ENCODE results near the gene BBS7.

Gene BBS7, protein sequence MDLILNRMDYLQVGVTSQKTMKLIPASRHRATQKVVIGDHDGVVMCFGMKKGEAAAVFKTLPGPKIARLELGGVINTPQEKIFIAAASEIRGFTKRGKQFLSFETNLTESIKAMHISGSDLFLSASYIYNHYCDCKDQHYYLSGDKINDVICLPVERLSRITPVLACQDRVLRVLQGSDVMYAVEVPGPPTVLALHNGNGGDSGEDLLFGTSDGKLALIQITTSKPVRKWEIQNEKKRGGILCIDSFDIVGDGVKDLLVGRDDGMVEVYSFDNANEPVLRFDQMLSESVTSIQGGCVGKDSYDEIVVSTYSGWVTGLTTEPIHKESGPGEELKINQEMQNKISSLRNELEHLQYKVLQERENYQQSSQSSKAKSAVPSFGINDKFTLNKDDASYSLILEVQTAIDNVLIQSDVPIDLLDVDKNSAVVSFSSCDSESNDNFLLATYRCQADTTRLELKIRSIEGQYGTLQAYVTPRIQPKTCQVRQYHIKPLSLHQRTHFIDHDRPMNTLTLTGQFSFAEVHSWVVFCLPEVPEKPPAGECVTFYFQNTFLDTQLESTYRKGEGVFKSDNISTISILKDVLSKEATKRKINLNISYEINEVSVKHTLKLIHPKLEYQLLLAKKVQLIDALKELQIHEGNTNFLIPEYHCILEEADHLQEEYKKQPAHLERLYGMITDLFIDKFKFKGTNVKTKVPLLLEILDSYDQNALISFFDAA

DNA sequence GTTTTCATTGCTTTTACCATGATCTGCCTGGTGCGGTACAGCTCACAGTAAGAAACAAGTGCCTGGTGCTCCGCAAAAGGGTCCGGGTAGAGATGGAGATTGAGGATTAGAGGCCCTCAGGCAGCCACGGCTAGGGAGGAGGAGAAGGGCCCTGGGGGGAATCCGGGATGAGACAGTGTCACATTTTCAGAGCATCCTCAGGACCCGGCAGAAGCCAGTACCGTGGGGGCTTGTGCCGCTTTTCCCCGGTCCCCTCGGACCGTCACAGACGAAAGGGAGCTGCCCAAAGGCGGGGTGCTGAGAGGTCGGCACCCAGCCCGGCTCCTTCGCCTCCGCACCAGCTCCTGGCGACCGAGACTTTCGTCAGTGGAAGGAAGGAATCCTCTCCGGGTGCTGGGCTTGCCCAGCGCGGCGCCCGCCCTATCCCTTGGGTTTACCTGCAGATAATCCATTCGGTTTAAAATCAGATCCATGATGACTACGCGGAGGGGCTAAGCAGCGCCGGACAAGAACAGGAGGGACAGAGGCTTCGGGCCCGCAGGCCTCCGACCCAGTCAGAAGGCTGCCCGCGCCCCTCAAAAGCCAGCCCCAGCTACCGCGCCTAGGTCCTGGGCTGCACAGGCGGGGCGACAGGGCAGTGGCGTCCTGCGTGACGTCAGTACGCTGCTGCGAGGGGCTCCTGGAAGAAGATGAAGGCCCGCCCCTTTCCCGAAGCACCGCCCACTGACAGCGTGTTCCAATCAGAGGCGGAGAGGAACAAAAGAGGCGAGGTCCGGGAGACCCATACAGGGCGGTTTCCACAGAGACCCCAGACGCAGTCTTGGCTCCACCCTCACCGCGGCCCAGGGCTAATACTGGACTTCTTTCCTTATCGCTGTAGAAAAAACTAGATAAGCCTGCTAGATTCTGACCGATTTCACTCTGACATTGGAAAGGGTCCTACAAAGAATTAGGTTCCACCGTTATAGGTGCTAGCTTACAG lies at the start of gene BBS7:
Gene BBS7 (minus strand): TSS at position 634 of the 982 bp plus-strand sequence. CDS start 161 bp downstream, at position 473.
- peak; percentile 99 for DNase-seq

DNA sequence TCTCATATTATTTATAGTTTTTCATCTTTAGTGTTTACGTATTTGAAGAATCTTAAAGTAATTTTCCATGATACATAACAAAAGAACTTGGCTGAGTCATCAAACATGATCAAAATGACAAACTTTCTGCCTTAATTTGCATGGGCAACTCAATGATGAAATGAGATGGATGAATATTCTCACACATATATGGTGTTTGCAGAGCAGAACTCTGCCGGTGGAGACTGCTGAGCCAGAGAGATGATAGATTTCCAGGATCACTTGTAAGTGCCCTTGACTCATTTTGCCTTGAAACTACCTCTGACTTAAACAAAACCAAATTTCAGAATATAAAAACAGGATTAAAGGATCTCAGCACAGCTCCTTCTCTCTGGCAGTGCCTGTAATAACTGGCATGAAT lies 43.4 kb upstream of the BBS7 start:
- DNase-seq, result peak; percentile 21

DNA sequence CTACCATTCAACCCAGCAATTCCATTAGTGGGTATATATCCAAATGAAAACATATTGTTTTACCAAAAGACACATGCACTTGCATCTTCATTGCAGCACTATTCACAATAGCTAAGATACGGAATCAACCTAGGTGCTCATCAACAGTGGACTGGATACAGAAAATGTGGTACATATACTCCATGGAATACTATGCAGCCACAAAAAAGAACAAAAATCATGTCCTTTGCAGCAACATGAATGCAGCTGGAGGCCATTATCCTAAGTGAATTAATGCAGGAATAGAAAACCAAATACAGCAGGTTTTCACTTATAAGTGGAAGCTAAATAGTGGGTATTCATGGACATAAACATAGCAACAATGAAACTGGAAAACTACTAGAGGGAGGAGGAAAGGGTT lies 38.1 kb upstream of the BBS7 start:
- DNase-seq, result no peak

DNA sequence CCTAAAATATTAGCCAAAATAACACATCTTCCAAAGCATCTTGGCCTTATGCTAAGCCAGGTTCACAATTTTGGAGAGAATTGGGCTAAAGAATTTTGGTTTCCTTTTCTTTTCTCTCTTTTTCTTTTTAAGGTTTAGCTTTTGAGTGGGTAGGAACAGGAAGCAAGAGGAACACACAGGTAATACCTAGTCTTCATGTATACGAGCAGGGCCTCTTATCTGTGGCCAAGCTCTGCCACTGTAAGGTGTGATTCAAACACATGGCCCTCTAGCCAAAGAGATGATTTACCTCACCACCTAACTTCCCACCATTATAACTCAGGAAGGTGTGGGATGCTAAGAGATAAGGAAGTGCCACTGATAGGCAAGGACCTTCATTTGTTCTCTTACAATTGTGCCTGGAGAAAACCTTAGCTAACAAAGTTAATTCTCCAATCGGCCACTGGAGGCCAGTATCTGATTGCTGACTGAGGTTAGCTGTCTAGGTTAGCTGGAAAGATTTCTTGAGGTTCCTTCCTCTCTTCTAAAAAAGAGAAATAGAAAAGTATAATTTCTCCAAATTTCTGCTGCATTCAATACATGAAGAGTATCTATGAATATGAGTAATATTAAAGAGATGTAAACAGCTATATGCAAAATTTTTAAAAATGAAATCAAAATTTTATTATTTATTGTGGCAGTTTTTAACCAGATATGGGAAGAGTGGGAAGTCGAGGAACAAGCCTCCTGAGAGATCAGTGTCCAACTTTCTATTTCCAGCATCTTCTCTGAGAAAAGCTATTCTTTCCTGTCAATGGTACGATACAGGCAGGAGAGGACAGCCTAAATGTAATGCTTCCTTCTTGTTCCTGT lies 30.1 kb upstream of the BBS7 start:
- DNase-seq, result peak; percentile 66

DNA sequence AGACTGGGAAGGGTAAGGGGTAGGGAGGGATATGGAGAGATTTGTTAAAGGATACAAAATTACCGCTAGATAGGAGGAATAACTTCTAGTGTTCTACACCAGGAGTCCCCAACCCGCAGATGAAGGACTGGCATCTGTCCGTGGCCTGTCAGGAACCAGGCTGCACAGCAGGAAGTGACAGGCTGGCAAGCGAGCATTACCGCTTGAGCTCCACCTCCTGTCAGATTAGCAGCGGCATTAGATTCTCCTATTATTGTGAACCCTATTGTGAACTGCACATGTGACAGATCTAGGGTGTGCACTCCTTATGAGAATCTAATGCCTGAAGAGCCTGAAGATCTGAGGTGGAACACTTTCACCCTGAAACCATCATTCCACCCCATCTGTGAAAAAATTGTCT lies 27.9 kb upstream of the BBS7 start:
- DNase-seq, result peak; percentile 19

DNA sequence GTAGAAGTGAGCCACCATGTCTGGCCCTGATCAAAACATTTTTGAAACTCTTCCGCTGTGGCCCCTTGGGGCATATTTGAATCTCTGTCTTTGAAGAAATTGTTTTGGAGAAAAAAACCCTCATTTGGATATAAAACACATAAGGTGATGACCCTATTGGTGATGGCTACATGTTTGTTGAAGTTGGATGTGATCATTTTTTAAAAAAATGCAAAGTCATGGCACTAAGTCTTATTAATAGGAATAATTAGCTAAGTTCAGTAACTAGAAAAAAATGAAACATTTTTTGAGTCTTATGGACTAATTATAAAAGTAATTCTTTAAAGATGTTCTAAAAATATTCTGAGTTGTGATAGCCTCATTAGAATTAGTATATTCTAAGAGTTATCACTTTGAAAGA lies 17.9 kb upstream of the BBS7 start:
- DNase-seq, result no peak

DNA sequence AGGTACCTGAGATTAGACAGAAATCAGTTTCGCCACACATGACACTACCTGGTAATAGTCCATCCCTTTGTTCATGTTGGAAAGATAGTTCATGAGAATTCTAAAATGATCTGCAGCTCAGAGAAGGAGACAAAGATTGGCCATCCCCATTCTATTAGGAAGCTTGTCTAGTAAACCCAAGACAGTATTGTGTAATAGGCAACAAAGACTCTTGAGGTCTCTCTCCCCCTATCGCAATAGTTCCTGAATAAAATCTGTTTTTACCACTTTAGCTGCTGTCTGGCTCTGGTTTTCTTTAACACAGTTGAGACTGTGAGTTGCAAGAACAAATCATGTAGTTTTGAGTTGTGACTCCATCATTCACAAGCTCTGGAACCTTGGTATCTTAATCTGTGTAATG lies 14.8 kb upstream of the BBS7 start:
- DNase-seq, result no peak

DNA sequence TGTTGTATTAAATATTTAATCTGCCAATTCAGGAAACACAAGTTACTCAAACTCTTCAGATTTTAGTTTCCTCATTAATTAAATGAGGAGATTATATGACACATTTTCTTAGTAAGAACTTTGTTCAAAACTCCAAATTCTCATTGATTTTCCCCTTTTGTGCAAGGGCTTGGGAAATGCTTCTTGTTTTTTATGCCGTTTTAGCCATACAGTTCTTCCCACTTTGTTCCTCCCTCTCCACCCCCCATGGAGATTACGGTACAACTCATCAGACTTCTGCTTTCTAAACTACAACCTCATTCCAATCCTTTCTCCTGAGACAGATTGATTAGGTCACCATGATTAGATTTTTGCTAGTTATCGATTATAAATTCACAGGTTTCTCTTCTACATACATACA lies 10.9 kb upstream of the BBS7 start:
- no peak for DNase-seq

DNA sequence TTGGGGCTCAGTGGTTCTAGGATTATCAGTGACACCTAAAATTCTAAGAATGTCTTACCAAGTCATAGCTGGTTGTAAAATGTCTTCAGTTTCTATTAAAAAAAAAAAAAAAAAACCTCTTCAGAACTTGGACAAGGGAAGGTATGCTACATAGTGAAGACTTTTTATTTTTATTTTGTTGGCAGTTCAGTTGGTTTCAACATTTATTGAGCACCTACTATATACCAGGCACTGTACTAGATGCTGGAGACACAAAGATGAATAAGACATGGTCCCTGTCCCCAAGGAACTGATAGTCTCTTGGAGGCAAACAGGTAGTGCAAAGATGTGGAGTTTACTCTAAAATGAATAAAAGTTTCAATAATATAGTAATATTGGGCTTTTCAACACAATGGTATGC lies 8.9 kb upstream of the BBS7 start:
- no peak for DNase-seq

DNA sequence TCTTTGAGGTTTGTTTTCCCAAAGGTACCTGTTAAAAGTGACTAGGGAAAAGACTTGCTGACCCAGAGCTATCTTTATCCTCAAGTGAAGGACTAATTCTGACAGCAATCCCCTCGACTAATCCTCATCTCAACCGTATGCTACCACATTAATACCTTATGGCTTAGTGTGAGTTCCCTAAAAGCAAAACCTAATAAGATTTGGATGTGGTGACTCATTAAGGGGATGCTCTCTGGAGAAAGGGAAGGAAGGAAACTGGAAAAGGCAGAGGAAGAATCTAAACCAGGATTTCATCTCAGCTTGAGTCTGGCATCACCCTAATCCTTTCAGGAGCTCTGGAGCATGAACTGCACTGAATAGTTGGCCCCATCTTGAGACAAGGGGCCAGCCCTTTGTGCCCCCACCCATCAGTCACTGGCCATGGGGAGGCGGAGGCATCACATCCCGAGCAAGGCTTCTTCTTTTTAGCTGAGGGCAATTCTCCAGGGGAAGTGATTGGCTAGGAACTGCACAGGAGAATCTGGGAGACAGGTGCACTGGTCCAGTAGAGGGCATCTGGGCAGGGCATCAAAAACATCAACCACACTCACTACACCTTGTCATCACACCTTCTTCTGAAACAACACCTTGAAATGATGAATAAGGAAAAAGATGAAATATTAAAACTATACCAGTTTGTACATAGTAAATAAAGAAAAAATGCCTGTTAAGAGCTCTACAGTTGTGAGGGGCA lies 6.9 kb upstream of the BBS7 start:
- no peak for DNase-seq

DNA sequence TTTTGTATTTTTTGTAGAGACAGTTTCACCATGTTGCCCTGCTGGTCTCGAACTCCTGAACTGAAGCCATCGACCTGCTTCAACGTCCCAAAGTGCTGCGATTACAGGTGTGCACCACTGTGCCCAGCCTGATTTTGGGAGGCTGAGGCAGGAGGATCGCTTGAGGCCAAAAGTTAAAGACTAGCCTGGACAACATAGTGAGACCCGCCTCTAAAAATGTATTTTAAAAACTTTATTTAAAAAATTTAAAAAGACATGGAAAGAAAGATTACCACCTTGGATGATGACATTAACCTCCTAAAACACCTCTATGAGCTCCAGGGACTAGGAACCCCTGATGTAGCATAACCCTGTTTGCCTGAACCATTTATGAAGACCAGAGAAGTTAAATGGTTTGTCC lies 5.8 kb upstream of the BBS7 start:
- DNase-seq, result no peak

DNA sequence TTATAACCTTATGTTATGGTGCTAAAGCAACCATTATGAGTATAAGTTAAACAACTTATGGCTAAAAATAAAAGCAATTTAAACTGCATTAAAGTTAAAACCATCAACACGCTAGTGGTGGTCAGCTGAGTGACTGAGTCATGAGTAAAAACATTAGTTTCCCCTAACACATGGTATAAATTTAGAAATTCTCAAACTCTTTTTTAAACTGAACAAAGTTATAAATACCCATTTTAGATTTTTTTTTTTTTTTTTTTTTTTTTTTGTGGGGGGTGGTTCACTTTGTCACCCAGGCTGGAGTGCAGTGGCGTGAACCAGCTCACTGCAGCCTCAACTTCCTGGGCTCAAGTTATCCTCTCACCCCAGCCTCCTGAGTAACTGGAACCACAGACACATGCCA lies 5.4 kb upstream of the BBS7 start:
- DNase-seq, result no peak

DNA sequence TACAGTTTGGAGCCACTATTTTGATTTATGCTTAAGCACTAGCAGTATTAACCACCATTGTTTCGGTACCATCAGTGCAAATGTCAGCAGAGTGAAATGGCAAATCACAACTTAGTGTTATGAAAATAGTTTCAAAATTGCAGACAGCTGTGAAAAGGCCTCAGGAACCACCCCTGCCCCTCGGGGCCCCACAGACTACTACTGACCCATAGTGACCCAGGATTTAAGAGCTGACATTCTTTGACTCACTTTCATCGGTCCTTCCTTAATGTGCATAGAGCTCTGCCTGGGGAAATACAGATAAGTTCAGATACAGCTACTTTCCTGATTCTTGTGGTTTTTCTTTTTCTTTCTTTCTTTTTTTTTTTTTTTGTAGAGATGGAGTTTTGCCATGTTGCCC lies 3.3 kb upstream of the BBS7 start:
- no peak for DNase-seq

DNA sequence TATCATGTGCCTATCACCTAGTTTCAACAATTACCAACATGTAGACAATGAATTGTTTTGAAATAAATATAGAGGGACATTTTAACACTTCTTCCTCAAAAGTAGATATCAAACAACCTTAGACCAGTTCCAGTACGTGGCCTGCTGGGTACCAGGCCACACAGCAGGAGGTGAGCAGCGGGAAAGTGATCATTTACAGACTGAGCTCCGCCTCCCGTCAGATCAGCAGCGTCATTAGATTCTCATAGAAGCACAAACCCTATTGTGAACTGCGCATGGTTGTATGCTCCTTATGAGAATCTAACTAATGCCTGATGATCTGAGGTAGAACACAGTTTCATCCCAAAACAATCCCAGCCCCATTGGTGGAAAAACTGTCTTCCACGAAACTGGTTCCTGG lies 6.5 kb downstream of the BBS7 start:
- DNase-seq, result no peak

DNA sequence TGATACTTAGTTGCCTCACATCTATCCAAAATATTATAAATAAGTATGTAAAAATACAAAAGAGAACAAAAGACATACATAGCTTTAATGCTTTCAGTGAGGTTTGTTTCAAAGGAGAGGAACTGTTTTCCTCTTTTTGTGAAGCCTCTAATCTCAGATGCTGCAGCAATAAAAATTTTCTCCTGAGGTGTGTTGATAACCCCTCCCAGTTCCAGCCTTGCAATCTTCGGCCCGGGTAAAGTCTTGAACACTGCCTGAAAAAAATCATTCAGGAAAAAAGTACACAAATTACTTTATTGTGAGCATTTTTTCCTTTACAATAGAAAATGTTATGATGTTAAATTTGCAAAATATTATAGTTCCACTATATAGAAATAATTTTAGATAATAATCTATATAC lies 8.8 kb downstream of the BBS7 start:
- no peak for DNase-seq

DNA sequence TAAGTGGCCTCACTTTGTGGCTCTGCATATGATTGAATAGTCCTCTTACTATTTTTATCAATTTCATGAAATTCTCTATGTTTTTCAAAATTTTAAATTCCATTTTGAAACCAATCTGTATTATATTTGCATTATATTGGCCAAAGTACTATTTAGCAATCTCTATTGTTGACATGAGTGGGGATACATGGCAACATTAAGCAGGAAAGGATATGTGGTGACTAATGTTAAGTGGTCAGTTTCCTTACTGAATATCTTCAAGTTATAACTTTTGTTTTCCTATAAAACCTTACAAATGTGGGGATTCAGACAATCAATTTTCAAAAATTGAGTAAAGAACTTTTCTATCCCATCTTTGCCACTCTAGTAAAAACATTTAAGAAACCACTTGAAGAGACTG lies 10.2 kb downstream of the BBS7 start:
- no peak for DNase-seq

DNA sequence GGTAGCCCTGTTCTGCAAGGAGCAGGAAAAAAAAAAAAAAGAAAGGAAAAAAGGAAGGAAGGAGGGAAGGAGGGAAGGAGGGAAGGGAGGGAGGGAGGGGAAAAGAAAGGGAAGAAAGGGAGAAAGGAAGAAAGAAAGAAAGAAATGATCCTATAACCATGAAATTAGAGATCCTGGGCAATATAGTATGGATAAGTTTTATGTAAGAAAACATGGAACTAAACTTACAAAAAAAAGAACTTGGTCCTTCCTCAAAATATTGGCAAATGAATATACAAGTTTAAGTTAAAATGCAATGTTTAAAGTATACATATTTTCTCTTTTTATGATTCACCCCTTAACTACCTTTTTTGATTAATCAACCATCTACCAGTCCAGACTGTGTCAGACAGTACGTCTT lies 18.9 kb downstream of the BBS7 start:
- DNase-seq, result no peak

DNA sequence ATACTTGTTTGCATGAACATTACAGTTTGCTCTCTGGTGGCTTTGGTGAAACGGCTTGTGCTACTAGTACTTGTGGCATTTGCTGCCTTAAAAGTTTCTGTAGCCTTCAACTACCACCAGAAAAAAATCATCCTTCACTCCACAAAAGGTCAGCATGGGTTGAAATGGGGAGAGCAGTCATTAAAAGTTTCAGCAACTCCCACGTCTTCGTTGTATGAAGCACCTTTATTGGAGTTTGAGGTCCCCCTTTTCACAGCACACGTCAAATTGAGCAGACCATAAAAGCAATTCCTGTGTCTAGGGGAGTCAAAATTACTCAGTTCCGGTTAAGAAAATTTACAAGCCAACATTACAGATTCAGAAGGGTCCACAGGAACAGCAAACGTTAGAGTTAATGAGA lies 23.6 kb downstream of the BBS7 start:
- no peak for DNase-seq

DNA sequence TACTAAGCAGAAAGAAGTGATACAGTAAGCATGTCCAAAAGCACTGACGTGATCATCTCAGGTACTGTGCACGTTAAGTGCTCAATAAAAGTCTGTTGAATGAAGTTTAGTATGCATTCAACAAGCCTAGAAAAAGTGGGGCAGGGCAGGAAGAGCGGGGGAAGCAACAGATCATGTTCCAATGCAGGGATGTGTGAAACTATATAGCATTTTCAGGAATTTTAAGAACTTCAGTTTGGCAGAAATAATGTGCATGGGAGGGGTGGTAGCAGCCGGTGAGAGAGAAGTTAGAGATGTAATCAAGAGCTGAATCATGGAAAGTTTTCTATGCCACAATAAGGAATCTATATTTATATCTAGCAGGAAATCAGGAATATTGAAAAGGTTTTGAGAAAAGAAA lies 27.4 kb downstream of the BBS7 start:
- DNase-seq, result no peak

DNA sequence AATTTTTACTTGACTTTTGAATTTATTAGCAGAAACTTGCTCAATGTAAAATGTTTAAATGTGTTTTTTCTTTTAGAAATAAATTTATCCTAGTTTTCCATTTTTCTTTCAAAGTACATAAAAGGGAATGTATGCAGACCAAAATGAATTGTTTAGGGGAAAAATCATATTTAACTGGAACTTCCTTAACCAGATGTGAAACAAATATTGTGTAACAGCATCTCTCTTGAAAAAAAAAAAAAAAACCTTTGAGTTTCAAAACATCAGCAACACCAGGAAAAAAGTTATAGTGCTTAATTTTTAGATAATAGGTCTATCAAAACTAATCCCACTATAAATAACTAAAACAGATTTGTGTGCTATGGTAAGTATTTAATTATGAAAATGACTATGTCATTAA lies 32.1 kb downstream of the BBS7 start:
- no peak for DNase-seq

DNA sequence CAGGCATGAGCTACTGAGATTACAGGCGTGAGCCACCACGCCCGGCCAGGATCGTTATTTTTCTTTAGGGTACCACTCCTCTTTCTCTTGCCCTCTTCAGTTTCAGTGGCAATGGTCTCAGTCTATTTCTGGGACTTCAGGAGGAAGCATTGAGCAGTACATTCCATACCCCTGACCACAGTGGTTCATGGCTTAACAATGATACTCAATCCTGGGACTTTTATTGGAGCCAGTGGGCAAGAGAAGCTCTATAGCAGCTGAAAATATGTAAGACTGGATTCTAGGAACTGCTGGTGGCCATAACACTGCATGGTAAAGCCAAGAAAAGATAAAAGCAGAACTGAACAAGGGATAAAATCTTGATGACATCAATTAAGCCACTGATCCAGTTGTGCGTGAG lies 40.8 kb downstream of the BBS7 start:
- no peak for DNase-seq

DNA sequence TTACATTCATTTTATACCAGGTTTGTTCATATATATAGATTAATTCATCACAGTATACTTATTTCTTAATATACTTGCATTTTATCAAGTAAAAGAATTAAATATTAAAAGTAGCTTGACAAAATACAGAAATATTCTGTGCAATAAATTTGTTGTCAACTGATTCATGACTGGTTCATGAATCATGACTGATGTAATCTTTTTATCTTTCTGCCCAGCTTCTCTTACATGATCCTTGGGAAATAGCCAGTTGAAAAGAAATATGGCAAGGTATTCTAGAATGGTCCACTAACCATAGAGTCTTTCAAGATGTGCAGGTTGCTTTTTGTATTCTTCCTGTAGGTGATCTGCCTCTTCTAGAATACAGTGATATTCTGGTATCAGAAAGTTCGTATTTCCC lies 42.4 kb downstream of the BBS7 start:
- no peak for DNase-seq
